ENCODE measurements around the gene FRYL. TPM values are rescaled to one million over a fixed set of nuclear protein-coding genes. Genes with fewer than 3 reads are reported as not detected.

FRYL gene
- total RNA-seq, 1 donor from 2014 or later, result 65.5 TPM

DNA sequence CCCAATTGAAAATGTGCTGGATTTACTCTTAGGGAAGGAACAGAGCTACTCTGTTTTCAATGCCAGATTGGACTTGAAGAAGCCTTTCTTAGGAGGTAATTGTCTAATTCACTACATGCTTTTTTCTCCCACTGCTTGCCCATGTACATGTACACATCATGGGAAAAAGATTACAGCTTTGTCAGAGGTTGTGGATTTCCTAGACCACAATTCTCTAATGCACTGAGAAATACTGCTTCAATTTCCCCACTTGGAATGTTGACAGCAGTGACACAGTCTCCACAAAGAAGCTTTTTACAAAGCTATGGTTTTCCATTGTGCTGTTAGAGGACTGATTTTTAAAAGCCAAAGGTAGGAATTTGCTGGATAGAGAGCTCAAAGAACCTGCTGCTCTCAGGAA lies 270.5 kb downstream of the FRYL start:
- no peaks in the 10 kb centered on the region for H3K27me3 Mint-ChIP-seq
- H3K4me1 Mint-ChIP-seq (ENCODE audit: low read depth), result peaks cover 11% of the 10 kb centered on the region
- no peak overlapping the region for H3K27ac Mint-ChIP-seq
- H3K9me3 Mint-ChIP-seq (ENCODE audit: low read depth), result no peaks in the 10 kb centered on the region
- DNase-seq (ENCODE audit: low spot score, unreplicated experiment), result no peak
- no peak overlapping the region for H3K4me3 Mint-ChIP-seq (ENCODE audit: low read depth)
- TF ChIP-seq, protein P1, sequence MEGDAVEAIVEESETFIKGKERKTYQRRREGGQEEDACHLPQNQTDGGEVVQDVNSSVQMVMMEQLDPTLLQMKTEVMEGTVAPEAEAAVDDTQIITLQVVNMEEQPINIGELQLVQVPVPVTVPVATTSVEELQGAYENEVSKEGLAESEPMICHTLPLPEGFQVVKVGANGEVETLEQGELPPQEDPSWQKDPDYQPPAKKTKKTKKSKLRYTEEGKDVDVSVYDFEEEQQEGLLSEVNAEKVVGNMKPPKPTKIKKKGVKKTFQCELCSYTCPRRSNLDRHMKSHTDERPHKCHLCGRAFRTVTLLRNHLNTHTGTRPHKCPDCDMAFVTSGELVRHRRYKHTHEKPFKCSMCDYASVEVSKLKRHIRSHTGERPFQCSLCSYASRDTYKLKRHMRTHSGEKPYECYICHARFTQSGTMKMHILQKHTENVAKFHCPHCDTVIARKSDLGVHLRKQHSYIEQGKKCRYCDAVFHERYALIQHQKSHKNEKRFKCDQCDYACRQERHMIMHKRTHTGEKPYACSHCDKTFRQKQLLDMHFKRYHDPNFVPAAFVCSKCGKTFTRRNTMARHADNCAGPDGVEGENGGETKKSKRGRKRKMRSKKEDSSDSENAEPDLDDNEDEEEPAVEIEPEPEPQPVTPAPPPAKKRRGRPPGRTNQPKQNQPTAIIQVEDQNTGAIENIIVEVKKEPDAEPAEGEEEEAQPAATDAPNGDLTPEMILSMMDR (IDR thresholded peaks at IDR 0.05; ENCODE audit: unreplicated experiment), result no peak
- peaks cover 27% of the 10 kb centered on the region for H3K36me3 Mint-ChIP-seq (ENCODE audit: insufficient read depth)

DNA sequence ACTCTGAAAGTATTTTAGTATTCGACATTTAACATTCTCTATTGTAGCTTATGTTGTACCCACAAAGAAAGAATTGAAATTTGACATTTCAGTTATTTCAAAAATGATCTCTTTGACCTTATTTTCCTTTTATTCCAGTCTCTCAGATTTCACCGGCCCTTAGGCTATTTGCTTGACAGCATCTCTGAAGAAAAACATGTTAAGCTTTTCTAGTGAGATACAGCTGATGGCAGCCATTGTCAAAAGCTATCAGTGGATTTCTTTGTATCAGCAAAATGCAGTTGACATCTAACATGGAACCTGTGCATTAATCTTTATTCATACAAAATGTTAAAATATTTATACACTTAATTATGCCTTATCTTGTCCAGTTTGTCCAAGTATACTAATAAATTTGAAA lies 273.4 kb downstream of the FRYL start:
- TF ChIP-seq, protein P1 (IDR thresholded peaks at IDR 0.05; ENCODE audit: unreplicated experiment), result no peak
- Mint-ChIP-seq H3K4me3 (ENCODE audit: low read depth) (no peak overlapping the region), H3K27me3 (no peaks in the 10 kb centered on the region), H3K4me1 (ENCODE audit: low read depth) (peaks cover 12% of the 10 kb centered on the region), H3K27ac (no peak overlapping the region), H3K36me3 (ENCODE audit: insufficient read depth) (peaks cover 17% of the 10 kb centered on the region), H3K9me3 (ENCODE audit: low read depth) (no peaks in the 10 kb centered on the region)
- DNase-seq (ENCODE audit: low spot score, unreplicated experiment), result no peak

DNA sequence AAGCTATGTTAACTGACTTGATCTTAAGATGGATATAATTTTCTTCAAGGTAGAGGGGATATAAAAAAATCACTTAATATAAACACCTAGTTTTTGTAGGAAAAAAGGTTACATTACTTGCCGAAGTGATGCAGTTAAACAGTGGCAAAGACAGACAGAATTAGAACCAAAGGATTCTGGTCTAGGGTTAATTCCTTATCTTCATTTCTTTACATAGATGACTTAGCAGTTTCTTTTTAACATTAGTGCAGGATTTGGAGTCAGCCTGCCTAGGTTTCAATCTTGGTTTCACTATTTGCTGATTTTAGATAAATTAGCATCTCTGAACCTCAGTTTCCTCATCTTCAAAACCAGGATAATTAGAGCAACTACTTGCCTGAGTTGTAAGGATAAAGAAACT lies 275.7 kb downstream of the FRYL start:
- no peak for DNase-seq (ENCODE audit: low spot score, unreplicated experiment)
- Mint-ChIP-seq H3K36me3 (ENCODE audit: insufficient read depth) (peaks cover 17% of the 10 kb centered on the region), H3K9me3 (ENCODE audit: low read depth) (no peaks in the 10 kb centered on the region), H3K4me1 (ENCODE audit: low read depth) (peaks cover 13% of the 10 kb centered on the region), H3K27ac (no peak overlapping the region), H3K4me3 (ENCODE audit: low read depth) (no peak overlapping the region), H3K27me3 (no peaks in the 10 kb centered on the region)
- TF ChIP-seq, protein P1 (IDR thresholded peaks at IDR 0.05; ENCODE audit: unreplicated experiment), result no peak

DNA sequence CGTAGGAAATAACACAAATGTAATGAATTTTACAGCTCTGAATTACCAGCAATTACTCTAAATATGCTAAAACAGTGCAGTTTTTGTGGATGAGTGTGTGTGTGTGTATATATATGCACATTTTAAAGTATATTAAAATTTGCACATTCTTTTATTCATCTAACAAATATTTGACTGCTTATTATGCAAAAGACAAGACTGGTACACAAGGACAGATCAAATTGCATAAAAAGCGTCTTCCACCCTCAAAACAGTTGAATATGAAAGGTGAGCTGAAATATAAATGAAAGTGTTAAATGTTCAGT lies 276.1 kb downstream of the FRYL start:
- Mint-ChIP-seq H3K4me1 (ENCODE audit: low read depth) (peaks cover 16% of the 10 kb centered on the region), H3K4me3 (ENCODE audit: low read depth) (no peak overlapping the region), H3K27me3 (no peaks in the 10 kb centered on the region), H3K36me3 (ENCODE audit: insufficient read depth) (peaks cover 19% of the 10 kb centered on the region), H3K27ac (no peak overlapping the region), H3K9me3 (ENCODE audit: low read depth) (no peaks in the 10 kb centered on the region)
- DNase-seq (ENCODE audit: low spot score, unreplicated experiment), result no peak
- TF ChIP-seq, protein P1 (IDR thresholded peaks at IDR 0.05; ENCODE audit: unreplicated experiment), result no peak

DNA sequence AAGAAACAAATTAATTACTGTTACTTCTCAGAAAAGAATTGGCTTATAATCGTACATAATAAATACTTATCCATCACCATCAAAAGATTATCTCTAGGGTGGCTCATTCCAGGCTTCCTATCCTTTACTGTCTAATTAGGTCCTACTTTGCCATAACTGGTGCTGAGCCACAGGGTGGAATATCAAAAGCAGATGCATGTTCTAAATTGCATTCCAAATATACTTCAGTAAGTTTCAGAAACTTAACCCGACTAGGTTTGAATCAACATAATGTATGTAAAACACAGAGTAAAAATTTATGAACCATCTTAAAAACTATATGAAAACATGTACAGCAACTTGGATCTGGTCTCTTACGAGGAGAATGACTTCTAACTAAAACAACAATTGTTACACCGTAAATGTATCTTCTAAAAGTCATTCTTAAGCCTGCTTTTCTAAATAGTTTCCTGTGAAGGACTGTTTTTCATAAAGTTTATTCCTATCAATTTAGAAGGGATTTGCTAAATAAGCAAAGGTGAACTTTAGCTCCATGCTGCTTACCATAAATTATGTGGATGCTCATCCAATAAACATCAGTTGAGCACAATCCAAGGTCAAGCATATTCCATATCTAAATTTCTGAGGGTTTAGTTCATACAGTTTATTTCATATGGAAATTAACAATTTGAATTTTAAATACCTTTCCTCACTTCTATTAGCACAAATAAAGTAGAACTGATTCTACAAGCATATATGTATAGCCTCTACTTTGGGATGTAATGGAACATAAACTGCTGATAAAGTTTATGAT lies 276.6 kb downstream of the FRYL start:
- Mint-ChIP-seq H3K27ac (no peak overlapping the region), H3K4me1 (ENCODE audit: low read depth) (peaks cover 18% of the 10 kb centered on the region), H3K27me3 (no peaks in the 10 kb centered on the region), H3K9me3 (ENCODE audit: low read depth) (no peaks in the 10 kb centered on the region), H3K36me3 (ENCODE audit: insufficient read depth) (peaks cover 21% of the 10 kb centered on the region), H3K4me3 (ENCODE audit: low read depth) (no peak overlapping the region)
- TF ChIP-seq, protein P1 (IDR thresholded peaks at IDR 0.05; ENCODE audit: unreplicated experiment), result no peak
- DNase-seq (ENCODE audit: low spot score, unreplicated experiment), result no peak
